GM12878 (cell line): ENCODE measurements around the gene RAC2. TPM values are rescaled to one million over a fixed set of nuclear protein-coding genes. Genes with fewer than 3 reads are reported as not detected.

Experiments
- EP300 ChIP-seq, 2 experiments: fragments of 150-350 bp in 1 of 2; IDR thresholded peaks; 2 replicates each; pipeline ENCODE4 v1.6.1; 2011 to 2012; ENCODE audit warnings: low read depth in 2 of 2, low read length in 2 of 2, borderline replicate concordance in 1 of 2, improper control_type of control experiment in 1 of 2, inconsistent platforms in 1 of 2; ENCODE audit not compliant: control insufficient read depth in 1 of 2
- HDAC2 ChIP-seq: fragments of 200-600 bp; sonication (generic); IDR thresholded peaks from 2 replicates; pipeline ENCODE4 v1.6.1; 2017
- MEF2B ChIP-seq: fragments of 450-650 bp; IDR thresholded peaks from 2 replicates; pipeline ENCODE4 v1.6.1; 2018; ENCODE audit warnings: mild to moderate bottlenecking, moderate library complexity; ENCODE audit not compliant: partially characterized antibody, poor library complexity, severe bottlenecking
- MTA2 ChIP-seq: fragments of 450-650 bp; IDR thresholded peaks from 2 replicates; pipeline ENCODE4 v1.6.1; 2016; ENCODE audit warnings: low read depth, mild to moderate bottlenecking, moderate library complexity
- PAX8 ChIP-seq: fragments of 450-650 bp; IDR thresholded peaks from 2 replicates; pipeline ENCODE4 v1.6.1; 2017; ENCODE audit warnings: mild to moderate bottlenecking, moderate library complexity
- POLR2AphosphoS2 ChIP-seq: IDR thresholded peaks from 2 replicates; pipeline ENCODE4 v1.6.1; 2011; ENCODE audit warnings: low read depth, mild to moderate bottlenecking, low read length, improper control_type of control experiment, moderate library complexity
- WRNIP1 ChIP-seq: IDR thresholded peaks from 2 replicates; pipeline ENCODE4 v1.6.1; 2011; ENCODE audit warnings: low read depth, low read length, improper control_type of control experiment, borderline replicate concordance
- YBX1 ChIP-seq: fragments of 450-650 bp; IDR thresholded peaks from 2 replicates; pipeline ENCODE4 v1.6.1; 2016; ENCODE audit warnings: antibody characterized with exemption
- polyA plus RNA-seq, 11 experiments: library from polyadenylated mRNA; depleted of rRNA in 4 of 11; unstranded in 6 of 11; stranded (reverse) in 5 of 11; fragments of >200 nt; fragmentation: Nextera tagmentation in 4 of 11; fragmentation: Illumina TruSeq in 1 of 11; extraction: Ambion mirVana in 4 of 11; extraction: Trizol in 1 of 11; gene quantifications; 1 replicate in 1 of 11; 2 replicates in 10 of 11; pipeline versions ENCODE4 v1.2.1 to v1.2.3, GENCODE V29; 2011 to 2016; ENCODE audit warnings: inconsistent platforms in 2 of 11, missing spikeins in 2 of 11, low read depth in 1 of 11
- total RNA-seq, 4 experiments: library from RNA; depleted of rRNA in 3 of 4; stranded (reverse); fragments of >200 nt in 3 of 4; fragmentation: Illumina TruSeq in 1 of 4; extraction: Trizol in 1 of 4; gene quantifications; 2 replicates each; pipeline versions ENCODE4 v1.2.1 to v1.2.3, GENCODE V29; 2013 to 2021
- TF ChIP-seq, protein P1 (sequence below): IDR thresholded peaks from 2 replicates; pipeline ENCODE4 v1.6.1; 2011; ENCODE audit warnings: borderline replicate concordance, low read depth, mild to moderate bottlenecking, moderate library complexity, low read length; ENCODE audit not compliant: insufficient read depth, poor library complexity, severe bottlenecking
- TF ChIP-seq, protein P2 (sequence below): fragments of 450-650 bp; formaldehyde crosslinking; IDR thresholded peaks from 2 replicates; pipeline ENCODE4 v1.4.0; 2020; ENCODE audit warnings: mild to moderate bottlenecking, moderate library complexity
- TF ChIP-seq, protein P3 (sequence below): IDR thresholded peaks from 2 replicates; pipeline ENCODE4 v1.6.1; 2012; ENCODE audit warnings: low read depth, low read length, improper control_type of control experiment
- TF ChIP-seq, protein P4 (sequence below): fragments of 450-650 bp; IDR thresholded peaks from 2 replicates; pipeline ENCODE4 v1.6.1; 2017; ENCODE audit warnings: antibody characterized with exemption, mild to moderate bottlenecking, moderate library complexity

RAC2 gene
- total and polyA plus RNA-seq, 10 of the 15 experiments (the other 5 are each of a cell fraction or from before 2014, with no cell fraction given), result 102 to 386 (median 304) TPM

DNA sequence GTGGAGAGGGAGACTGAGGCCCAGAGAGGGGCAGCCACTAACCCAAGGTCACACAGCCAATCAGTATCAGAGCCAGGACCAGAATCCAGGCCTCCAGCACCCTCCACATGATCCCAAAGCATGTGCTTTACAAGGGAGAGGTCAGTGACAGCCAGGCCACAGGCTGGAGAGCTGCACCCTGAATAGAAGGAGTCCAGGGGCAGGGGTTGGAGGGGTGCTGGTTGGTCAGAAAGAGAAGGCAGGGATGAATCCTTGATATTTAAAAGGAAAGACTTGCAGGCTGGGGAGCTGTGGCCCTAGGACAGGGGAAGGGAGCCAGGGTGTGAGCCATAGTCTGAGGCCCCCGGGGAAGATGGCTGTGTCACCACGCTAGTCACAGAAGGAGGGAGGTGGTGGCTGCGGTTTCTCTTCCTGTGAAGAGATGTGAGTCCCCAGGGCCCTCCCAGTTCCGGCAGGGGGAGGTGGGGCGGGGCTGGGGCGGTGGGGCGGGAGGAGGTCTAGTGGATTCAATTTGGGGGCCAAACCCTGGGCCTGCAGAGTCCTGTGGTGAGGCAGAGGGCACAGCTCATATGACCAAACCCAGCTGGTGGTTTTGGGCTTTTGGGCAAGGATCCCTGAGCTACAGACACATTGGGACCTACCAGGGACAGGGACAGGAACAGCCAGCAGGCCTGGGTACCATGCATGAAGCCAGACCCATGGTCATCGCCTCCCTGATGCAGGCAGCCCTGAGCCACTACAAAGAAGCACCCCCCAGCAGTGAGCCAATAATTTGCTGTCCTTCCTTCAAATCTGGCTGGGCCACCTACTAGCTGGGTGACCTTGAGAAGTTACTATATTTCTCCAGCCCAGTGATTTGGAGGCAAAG is 14.0 kb downstream of the RAC2 start (continued):
- TF ChIP-seq, protein P1, sequence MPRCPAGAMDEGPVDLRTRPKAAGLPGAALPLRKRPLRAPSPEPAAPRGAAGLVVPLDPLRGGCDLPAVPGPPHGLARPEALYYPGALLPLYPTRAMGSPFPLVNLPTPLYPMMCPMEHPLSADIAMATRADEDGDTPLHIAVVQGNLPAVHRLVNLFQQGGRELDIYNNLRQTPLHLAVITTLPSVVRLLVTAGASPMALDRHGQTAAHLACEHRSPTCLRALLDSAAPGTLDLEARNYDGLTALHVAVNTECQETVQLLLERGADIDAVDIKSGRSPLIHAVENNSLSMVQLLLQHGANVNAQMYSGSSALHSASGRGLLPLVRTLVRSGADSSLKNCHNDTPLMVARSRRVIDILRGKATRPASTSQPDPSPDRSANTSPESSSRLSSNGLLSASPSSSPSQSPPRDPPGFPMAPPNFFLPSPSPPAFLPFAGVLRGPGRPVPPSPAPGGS, result no peak
- TF ChIP-seq WRNIP1, result no peak
- peak; percentile 76; the same call in 1 of the 2 replicates for TF ChIP-seq PAX8
- no peak for TF ChIP-seq YBX1
- no peak; the same call in 1 of the 2 replicates for TF ChIP-seq POLR2AphosphoS2
- TF ChIP-seq EP300 (IDR thresholded peaks at IDR 0.05; ENCODE audit: borderline replicate concordance in 1 of 2, control insufficient read depth in 1 of 2, low read depth in 2 of 2, low read length in 2 of 2), result no peak
- peak; percentile 19; the same call in 1 of the 2 replicates for TF ChIP-seq MTA2
- TF ChIP-seq, protein P2, sequence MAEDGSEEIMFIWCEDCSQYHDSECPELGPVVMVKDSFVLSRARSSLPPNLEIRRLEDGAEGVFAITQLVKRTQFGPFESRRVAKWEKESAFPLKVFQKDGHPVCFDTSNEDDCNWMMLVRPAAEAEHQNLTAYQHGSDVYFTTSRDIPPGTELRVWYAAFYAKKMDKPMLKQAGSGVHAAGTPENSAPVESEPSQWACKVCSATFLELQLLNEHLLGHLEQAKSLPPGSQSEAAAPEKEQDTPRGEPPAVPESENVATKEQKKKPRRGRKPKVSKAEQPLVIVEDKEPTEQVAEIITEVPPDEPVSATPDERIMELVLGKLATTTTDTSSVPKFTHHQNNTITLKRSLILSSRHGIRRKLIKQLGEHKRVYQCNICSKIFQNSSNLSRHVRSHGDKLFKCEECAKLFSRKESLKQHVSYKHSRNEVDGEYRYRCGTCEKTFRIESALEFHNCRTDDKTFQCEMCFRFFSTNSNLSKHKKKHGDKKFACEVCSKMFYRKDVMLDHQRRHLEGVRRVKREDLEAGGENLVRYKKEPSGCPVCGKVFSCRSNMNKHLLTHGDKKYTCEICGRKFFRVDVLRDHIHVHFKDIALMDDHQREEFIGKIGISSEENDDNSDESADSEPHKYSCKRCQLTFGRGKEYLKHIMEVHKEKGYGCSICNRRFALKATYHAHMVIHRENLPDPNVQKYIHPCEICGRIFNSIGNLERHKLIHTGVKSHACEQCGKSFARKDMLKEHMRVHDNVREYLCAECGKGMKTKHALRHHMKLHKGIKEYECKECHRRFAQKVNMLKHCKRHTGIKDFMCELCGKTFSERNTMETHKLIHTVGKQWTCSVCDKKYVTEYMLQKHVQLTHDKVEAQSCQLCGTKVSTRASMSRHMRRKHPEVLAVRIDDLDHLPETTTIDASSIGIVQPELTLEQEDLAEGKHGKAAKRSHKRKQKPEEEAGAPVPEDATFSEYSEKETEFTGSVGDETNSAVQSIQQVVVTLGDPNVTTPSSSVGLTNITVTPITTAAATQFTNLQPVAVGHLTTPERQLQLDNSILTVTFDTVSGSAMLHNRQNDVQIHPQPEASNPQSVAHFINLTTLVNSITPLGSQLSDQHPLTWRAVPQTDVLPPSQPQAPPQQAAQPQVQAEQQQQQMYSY, result no peak
- TF ChIP-seq, protein P3, sequence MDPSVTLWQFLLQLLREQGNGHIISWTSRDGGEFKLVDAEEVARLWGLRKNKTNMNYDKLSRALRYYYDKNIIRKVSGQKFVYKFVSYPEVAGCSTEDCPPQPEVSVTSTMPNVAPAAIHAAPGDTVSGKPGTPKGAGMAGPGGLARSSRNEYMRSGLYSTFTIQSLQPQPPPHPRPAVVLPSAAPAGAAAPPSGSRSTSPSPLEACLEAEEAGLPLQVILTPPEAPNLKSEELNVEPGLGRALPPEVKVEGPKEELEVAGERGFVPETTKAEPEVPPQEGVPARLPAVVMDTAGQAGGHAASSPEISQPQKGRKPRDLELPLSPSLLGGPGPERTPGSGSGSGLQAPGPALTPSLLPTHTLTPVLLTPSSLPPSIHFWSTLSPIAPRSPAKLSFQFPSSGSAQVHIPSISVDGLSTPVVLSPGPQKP, result peak; percentile 51; the same call in 1 of the 2 replicates
- TF ChIP-seq, protein P4, sequence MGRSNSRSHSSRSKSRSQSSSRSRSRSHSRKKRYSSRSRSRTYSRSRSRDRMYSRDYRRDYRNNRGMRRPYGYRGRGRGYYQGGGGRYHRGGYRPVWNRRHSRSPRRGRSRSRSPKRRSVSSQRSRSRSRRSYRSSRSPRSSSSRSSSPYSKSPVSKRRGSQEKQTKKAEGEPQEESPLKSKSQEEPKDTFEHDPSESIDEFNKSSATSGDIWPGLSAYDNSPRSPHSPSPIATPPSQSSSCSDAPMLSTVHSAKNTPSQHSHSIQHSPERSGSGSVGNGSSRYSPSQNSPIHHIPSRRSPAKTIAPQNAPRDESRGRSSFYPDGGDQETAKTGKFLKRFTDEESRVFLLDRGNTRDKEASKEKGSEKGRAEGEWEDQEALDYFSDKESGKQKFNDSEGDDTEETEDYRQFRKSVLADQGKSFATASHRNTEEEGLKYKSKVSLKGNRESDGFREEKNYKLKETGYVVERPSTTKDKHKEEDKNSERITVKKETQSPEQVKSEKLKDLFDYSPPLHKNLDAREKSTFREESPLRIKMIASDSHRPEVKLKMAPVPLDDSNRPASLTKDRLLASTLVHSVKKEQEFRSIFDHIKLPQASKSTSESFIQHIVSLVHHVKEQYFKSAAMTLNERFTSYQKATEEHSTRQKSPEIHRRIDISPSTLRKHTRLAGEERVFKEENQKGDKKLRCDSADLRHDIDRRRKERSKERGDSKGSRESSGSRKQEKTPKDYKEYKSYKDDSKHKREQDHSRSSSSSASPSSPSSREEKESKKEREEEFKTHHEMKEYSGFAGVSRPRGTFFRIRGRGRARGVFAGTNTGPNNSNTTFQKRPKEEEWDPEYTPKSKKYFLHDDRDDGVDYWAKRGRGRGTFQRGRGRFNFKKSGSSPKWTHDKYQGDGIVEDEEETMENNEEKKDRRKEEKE, result no peak
- TF ChIP-seq MEF2B, result peak; percentile 86
- no peak for TF ChIP-seq HDAC2
